ENCODE results near the gene SBF2. TPM values are rescaled to one million over a fixed set of nuclear protein-coding genes. Genes with fewer than 3 reads are reported as not detected.
A peak's percentile ranks its signal among the peaks of the same experiment; 100 is the strongest.
"Not testable (repeated sequence)": the region's sequence is repeated elsewhere in the genome, so short reads cannot be mapped to it uniquely, and the experiment has no call there.

SBF2 gene
- polyA plus RNA-seq, 10 donors: 16.7 to 35.0 (median 23.7) TPM

DNA sequence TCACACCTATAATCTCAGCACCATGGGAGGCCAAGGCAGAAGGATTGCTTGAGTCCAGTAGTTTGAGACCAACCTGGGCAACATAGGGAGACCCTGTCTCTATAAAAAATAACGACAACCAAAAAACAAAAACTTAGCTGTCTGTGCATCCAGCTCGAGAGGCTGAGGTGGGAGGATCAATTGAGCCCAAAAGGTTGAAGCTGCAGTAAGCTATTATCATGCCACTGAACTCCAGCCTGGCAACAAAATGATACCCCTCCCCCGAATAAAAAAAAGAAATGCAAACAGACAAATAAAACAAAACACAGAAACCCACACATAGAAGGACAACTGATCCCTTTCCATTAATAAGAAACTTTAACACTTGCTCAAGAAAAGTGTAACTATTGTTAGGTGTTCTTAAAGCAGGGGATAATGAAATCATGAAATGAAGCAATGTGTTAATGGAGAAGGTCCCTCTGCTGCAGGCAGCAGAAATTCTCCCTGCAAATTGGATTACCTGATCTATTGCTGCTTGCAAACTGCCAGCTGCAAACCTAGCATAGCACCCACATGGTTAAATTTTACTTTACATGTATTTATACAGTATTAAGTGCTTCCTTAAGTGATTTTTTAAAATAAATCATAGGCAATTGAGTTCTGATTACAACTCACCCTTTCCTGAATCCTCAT lies 226.3 kb downstream of the SBF2 start:
- DNase-seq: no peak

DNA sequence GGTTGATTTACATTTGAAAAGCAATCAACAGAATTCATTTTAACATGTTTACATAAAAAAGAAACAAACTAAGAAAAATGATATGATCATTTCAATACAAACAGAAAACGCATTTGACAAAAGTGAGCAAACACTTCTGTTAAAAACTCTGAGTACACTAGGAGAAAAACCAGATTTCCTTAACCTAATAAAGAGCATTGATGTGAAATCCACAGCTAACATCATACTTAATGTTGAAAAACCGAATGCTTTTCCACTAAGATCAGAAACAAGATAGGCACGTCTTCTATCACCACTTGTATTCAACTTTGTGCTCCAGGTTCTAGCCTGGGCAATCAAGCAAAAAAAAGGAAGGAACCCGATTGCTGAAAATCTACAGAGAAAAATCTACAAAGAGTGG lies 227.6 kb downstream of the SBF2 start:
- DNase-seq: no peak

DNA sequence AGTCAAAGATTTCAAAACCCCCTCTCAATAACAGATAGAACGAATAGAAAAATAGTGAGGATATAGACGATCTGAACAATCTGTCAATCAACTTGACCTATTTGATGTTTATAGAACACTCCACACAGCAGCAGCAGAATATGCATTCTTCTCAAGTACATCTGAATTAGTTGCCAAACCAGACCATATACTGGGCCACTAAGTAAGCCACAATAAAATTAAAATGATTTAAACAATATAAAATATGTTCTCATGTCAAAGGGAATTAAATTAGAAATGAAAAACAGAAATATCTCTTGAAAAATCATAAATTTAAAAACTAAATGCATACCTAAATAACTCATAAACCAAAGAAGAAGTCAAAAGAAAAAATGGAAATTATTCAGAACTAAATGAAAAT lies 229.2 kb downstream of the SBF2 start:
- DNase-seq: no peak

DNA sequence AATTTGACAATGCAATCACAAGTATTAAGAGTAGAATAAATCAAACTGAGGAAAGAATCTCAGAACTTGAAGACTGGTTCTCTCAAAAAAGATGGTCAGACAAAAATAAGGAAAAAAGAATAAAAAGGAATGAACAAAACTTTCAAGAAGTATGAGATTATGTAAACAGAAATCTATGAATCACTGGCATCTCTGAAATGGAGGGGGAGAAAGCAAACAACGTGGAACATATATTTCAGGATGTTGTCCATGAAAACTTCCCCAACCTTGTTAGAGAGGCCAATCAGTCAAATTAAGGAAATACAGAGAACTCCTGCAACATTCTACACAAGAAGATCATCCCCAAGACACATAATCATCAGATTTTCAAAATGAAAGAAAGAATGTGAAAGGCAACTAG lies 235.7 kb downstream of the SBF2 start:
- DNase-seq: no peak

DNA sequence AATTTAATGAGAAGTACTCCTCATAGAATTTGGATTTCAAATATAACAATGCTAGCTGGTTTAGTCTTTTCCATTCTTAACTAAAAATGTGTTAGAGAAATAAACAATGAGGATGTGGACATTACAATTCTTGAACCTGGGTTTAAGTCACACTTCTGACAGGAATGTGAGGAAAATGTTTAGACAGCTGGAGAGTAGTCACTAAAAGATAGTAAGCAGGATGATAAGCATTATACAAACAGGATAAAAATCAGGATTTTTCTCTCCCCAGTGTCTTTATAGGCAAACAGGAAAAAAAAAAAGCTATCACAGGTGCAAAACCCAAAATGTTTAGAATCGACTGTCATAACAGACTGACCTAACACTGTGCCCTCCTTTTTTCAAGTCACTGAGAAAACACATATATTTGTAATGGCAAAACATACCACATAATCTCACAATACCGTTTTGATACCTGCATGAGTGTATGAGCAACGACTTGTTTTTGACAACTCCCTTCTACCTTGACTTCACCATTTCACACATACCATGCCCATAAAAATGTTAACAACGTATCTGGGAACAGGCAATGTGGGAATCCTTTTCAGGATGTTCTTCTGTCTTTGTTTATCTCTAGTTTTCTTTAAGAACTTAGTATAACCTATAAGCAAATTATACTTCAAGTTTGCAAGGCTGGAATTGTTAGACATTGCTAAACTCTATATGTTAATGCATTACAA lies 242.0 kb downstream of the SBF2 start:
- no peak for DNase-seq

DNA sequence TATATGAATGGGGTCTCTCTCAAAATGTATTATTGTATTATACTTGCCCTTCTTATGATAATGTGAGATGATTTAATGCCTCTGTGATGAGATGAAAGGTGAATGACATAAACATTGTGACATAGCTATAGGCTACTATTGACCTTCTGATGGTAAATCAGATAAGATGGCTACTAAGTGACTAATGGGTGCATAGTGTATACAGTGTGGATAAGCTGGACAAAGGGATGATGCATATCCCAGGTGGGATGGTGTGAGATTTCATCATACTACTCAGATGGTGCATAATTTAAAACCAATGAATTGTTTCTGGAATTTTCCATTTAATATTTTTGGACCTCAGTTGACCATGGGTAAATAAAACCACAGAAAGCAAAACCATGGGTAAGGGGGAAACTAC lies 243.5 kb downstream of the SBF2 start:
- no peak for DNase-seq

DNA sequence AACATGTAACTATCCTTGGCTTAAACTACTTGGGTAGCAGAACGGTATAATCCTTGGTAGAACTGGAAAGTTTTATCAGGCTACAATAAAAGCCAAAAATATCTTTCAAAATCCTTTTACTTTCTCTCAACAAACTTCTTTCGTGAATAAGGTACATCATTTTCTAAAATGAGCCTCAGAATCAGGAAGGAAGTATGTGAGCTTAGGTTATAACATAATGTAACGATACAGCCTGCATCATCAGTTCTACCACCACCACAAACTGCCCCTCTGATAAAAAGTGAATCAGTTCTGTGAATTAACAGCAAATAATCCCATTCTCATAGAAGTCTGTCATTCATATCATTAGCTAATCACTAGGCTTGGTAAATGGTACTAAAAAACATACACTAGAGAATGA lies 244.3 kb downstream of the SBF2 start:
- DNase-seq: no peak

DNA sequence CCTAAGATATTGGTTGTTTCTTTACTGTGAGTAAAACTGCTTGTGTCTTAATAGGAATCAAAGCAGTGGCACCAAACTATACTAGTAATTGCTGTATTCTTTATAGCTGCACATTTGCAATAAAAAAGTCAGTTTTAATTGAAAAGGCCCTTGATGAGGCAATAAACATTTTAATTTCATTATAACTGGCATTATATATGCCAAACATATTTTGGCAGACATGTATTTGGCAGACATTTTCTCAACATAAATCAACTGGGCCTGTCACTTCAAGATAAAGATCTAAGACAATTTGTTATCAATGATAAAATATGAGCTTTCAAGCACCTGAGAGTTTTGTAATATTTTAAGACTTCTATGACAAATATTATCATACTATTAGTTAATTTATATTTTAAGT lies 245.7 kb downstream of the SBF2 start:
- no peak for DNase-seq

DNA sequence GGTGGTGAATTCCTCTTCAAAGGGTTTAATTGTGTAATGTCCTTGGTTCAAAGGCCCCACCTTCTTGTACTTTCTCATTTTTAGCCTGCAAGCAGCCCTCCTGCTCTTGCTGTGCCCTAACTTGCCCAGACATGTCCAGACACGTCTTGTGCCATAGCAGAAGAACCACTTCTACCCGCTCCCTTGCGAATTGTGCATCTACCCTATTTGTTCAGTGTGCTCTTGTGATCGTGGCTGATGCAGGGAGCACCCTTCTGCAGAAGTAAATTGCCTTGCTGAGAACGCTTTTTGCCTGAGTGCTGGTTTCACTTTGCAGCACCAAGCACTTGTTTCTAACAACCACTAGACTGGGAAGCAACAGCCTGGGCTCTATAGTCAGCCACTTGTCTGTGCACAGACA lies 249.4 kb downstream of the SBF2 start:
- no peak for DNase-seq

DNA sequence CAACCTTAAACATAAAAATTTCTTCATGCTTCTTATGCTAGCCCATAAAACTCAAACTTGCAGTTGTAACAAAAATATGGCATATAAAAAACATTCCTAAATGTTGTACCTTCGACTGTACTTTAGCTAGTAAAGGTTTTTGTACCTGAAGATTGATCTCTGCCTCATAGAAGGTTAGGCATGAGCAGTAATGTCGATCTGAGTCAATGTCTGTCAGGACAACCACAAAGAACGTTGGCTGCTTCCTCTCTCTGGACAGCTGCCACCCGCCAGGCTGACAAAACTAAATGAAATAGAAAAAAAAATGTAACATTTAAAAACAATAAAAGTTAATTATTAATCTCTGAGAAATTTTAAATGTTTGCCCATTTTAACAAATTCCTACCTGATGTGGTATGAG lies 251.3 kb downstream of the SBF2 start:
- DNase-seq: no peak

DNA sequence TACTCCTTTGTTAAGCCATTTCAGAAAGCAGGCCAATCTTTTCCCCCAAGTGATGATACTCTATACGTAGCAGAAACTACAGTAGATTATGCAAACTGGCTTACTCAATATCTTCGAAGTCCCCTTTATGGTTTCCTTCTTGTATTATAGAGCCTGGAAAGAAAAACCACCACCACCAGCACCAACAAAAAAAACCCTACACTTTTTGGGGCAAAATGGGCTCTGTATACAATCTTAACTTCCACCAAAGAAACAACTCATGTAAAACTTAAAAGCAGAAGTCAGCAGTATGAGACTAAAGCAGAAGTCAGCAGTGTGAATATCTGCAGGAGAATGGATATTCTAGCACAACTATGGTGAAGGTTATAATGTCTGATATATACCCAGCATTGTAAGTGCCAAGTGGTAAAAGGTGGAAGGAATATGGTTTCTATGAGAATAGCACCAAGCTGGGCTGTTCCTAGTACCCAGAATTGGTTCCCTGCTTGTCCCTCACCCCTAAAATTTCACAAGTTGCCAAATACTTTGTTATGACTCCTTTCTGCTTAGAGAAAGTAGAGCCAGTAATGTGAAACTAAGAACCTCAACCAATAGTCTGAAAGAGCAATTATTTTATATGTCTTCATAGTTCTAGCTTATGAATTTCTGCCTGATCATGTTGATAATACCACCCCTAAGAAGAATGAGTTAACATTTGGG lies 252.1 kb downstream of the SBF2 start:
- DNase-seq: no peak

DNA sequence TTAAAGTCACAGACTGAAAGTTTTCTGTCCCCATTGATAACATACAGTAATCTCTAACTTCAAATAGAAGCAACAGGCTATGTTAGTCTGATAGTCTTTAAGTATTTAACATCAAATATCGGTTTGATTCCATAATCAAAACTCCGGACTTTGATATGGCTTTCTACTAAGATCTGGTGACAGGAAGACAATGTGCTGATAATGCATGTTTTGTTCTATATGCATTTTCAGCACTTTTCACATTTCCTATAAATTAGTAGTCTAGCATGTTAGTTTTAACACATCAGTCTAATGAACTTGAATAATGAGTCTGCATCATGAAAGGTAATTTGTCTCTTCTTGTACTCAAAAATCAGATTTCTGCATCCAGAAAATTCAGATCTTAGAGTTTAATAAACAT lies 252.7 kb downstream of the SBF2 start:
- DNase-seq: no peak

DNA sequence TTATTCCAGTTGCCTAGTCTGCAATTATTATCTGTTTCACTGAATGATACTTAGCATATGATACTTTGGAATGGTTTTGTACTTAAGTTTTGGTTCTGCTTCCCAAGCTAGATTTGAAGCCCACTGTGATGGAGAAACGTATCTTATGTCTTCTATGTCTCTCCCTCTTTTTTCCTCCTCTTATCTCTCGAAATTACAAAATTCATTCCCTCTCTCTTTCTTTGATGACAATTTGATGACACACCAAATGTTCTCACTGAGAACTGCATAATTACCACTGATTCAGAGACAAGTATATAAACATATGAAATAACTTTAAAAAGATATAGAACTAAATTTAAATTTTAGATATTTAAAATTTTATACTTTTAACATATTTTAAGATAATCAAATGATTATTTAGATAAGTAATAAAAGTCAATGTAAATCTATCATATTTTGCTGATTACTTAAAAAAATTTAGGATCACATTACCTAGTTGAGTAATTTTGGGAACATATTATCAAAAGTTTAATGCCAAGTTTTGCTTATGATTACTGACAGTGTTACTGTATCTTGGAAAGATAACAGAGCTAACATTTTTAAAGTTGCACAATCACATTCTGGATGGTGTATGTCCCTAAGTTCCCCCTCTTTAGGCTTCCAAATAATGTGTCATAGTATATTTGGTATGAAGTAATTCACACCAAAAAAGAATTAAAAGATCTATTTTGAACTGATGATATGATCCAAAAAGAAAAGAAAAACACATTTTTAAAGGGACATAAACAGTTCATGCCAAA lies 255.3 kb downstream of the SBF2 start:
- peak in 1 of 3 donors; percentile 28 for DNase-seq

DNA sequence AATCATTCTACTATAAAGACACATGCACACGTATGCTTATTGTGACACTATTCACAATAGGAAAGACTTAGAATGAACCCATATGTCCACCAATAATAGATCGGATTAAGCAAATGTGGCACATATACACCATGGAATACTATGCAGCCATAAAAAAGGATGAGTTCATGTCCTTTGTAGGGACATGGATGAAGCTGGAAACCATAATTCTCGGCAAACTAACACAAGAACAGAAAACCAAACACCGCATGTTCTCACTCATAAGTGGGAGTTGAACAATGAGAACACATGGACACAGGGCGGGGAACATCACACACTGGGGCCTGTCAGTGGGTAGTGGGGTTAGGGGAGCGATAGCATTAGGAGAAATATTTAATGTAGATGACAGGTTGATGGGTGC lies 258.1 kb downstream of the SBF2 start:
- DNase-seq: not testable (repeated sequence)

DNA sequence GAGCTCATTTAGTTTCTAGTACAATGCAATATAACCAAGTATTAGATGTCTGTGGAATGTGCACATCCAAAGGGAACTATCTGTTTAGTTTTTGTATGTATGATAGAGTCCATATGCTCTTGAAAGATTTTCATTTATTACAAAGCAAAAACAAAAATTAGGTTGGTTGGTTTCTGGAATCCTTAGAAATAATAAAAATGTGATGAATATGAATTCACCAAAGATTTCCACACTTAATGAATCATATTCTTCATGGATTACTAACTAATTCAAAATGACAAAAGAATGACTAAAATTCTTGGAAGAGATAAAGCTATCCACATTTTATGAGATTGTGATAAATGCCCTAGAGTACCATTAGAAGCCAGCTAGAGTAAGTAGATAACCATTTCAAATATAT lies 261.1 kb downstream of the SBF2 start:
- DNase-seq: peak in 2 of 3 donors; percentile 43 to 51

DNA sequence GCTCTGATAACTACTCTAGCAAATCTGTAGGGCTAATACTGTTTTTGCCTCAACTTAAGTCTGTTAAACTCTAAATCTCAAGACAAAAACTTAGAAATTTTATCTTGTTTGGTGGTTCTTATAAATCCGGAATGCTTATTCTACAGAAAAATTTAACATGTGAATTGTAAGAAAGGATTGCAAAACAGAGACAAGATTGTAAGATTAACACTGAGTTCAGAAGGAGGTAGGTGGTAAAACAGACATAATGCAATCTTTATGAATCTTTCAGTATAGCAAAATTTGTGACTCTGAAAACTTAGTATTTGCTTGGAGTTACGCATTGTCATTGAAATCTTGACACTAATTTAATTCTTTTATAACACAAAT lies 263.9 kb downstream of the SBF2 start:
- no peak for DNase-seq

DNA sequence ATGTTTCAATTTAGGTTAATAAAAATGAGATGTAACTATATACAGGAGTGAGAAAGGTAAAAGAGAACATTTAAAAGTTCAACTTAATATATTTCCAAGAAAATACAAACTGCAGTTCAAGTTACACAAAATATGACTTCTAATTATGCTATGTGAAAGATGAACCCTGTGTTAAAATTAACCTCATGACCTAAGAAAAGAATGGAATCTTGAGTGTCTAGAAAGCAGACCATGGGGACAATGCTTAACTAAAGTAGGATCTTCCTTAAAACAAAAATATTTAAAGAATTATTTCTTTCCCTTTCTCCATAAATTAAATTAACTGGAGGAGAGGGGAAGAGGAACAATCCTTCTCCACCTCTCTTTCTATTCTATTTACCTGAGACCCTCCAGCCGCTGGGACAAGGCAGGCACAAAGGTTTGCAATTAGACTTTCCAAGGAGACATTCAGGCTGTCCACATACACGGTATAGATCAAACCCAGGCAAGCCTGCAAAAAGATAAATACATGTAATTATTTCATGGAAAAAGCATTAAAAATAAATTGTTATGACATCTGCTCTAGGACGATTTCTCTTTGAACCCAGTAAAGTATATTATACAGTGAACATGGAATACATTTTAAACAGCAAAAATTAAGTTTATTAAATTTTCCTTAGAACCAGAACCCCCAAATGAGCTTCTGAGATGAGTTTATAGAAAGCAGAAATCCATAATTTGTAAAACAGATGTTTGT lies 264.5 kb downstream of the SBF2 start:
- DNase-seq: no peak

DNA sequence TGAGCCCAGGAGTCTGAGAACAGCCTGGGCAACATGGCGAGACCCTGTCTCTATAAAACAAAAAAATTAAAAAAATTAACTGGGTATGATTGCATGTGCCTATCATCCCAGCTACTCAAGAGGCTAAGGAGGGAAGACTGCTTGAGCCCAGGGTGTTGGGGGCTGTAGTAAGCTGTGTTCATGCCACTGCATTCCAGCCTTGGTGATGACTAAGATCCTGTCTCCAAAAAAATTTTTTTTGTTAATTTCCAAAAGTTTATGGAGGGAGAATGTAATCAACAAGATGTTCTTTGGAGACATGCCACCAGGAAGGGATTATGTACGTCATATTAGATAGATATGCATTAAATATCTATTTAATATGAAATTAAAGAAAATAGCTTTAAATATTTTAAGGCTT lies 267.5 kb downstream of the SBF2 start:
- peak in 1 of 3 donors; percentile 49 for DNase-seq

DNA sequence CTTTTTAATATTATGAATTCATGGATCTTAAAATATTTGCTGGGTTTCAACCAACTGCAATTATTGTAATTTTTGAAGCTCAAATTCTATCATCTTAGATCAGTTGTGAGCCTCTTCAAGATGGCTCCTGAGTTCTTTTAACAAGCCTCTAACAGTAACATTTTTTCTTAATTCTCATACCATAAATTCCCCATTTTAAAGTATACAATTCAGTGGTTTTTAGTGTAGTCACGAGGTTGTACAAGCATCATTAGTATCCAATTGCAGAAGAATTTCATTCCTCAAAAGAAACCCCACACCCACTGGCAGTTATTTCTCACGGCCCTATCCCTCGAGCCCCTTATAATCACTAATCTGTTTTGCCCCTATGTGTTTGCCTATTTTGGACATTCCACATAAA lies 270.8 kb downstream of the SBF2 start:
- no peak for DNase-seq

DNA sequence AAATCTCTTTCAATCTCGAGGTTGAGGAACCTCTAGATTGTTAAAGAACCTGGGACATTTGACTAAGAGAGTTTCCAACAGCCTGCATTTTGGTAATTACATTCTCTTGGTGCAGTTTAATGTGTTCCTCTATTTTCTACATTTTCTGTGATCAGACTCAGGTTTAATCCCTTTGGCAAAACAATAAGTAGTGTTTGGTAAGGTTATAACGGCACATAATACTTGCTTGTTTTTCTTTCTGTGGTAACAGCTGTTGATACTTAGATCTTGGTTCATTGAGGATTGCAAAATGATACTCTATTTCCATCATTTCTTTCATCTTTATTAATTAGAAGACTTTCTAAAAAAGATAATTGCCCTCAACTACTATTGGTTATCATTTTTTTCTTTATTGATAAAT lies 271.3 kb downstream of the SBF2 start:
- no peak for DNase-seq

DNA sequence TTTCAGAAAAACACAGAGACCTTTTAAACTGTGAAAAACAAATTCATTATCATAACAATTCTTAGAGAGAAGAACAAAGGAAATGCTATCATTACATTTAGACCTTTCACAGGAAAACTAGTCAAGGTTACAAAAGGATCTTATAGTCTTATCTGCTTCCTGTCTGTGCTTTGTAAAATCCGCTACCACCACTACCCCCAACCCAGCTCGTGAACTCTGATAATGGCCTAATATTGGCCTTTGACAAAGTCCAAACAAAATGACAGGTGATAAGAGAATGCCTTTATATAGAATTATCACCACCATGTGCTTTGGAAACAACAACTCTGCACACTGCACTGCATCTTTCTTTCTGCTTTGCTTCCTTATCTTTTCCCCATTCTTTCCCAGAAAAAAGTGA lies 272.5 kb downstream of the SBF2 start:
- DNase-seq: no peak
